H9 (cell line): ENCODE measurements around the gene GRAP2. TPM values are rescaled to one million over a fixed set of nuclear protein-coding genes. Genes with fewer than 3 reads are reported as not detected.

Source experiments
- DNase-seq: peaks from one replicate; pipeline ENCODE4 v3.0.0-alpha.2; 2017
- H2AFZ ChIP-seq: one replicate; pipeline ENCODE4 v1.6.1; 2013; ENCODE audit warnings: mild to moderate bottlenecking, low read length, control low read depth, moderate library complexity
- H2AK5ac ChIP-seq: 2 replicates; pipeline ENCODE4 v1.6.1; 2013; ENCODE audit warnings: low read length, control low read depth, mixed read lengths; ENCODE audit not compliant: insufficient read length
- H2BK120ac ChIP-seq: one replicate; pipeline ENCODE4 v1.6.1; 2013; ENCODE audit warnings: low read depth, mild to moderate bottlenecking, low read length, control low read depth, inconsistent platforms; ENCODE audit not compliant: poor library complexity, severe bottlenecking
- H2BK12ac ChIP-seq: 2 replicates; pipeline ENCODE4 v1.6.1; 2013; ENCODE audit warnings: low read length, control low read depth, mixed read lengths, low read depth; ENCODE audit not compliant: insufficient read length
- H2BK15ac ChIP-seq: 2 replicates; pipeline ENCODE4 v1.6.1; 2013; ENCODE audit warnings: low read depth, low read length, control low read depth
- H2BK20ac ChIP-seq: one replicate; pipeline ENCODE4 v1.6.1; 2013; ENCODE audit warnings: low read depth, mild to moderate bottlenecking, low read length, control low read depth, inconsistent platforms; ENCODE audit not compliant: poor library complexity, severe bottlenecking
- H2BK5ac ChIP-seq: 2 replicates; pipeline ENCODE4 v1.6.1; 2013; ENCODE audit warnings: low read length, control low read depth, mixed read lengths; ENCODE audit not compliant: insufficient read length
- H3K14ac ChIP-seq: 2 replicates; pipeline ENCODE4 v1.6.1; 2013; ENCODE audit warnings: low read length, control low read depth; ENCODE audit not compliant: insufficient read depth
- H3K18ac ChIP-seq: 2 replicates; pipeline ENCODE4 v1.6.1; 2013; ENCODE audit warnings: low read depth, mild to moderate bottlenecking, mixed read lengths, low read length, control low read depth; ENCODE audit not compliant: insufficient read length
- H3K23ac ChIP-seq: 2 replicates; pipeline ENCODE4 v1.6.1; 2013; ENCODE audit warnings: low read length, control low read depth, mixed read lengths, low read depth; ENCODE audit not compliant: insufficient read length
- H3K23me2 ChIP-seq: 2 replicates; pipeline ENCODE4 v1.6.1; 2013; ENCODE audit warnings: low read depth, mild to moderate bottlenecking, mixed read lengths, low read length, control low read depth; ENCODE audit not compliant: insufficient read length, poor library complexity, severe bottlenecking
- H3K27ac ChIP-seq: 2 replicates; pipeline ENCODE4 v1.5.1; 2013; ENCODE audit warnings: low read length, control low read depth, mixed read lengths, low read depth; ENCODE audit not compliant: insufficient read length
- H3K27me3 ChIP-seq: 2 replicates; pipeline ENCODE4 v1.6.1; 2013; ENCODE audit warnings: low read length, control low read depth, inconsistent platforms; ENCODE audit not compliant: insufficient read depth
- H3K4ac ChIP-seq: 2 replicates; pipeline ENCODE4 v1.6.1; 2013; ENCODE audit warnings: low read depth, mild to moderate bottlenecking, control low read depth, inconsistent platforms, low read length, moderate library complexity
- H3K4me1 ChIP-seq: 2 replicates; pipeline ENCODE4 v1.6.1; 2013; ENCODE audit warnings: low read length, control low read depth, inconsistent platforms; ENCODE audit not compliant: insufficient read depth
- H3K4me2 ChIP-seq: 2 replicates; pipeline ENCODE4 v1.6.1; 2013; ENCODE audit warnings: low read length, control low read depth, mixed read lengths; ENCODE audit not compliant: insufficient read length, insufficient read depth
- H3K56ac ChIP-seq: 2 replicates; pipeline ENCODE4 v1.6.1; 2013; ENCODE audit warnings: low read depth, mild to moderate bottlenecking, mixed read lengths, low read length, control low read depth; ENCODE audit not compliant: insufficient read length
- H3K79me1 ChIP-seq: 2 replicates; pipeline ENCODE4 v1.6.1; 2013; ENCODE audit warnings: low read depth, mild to moderate bottlenecking, moderate library complexity, low read length, control low read depth, inconsistent platforms; ENCODE audit not compliant: insufficient read depth, poor library complexity, severe bottlenecking
- H3K79me2 ChIP-seq: 2 replicates; pipeline ENCODE4 v1.6.1; 2013; ENCODE audit warnings: low read length, control low read depth, inconsistent platforms; ENCODE audit not compliant: insufficient read depth
- H3K9ac ChIP-seq: 2 replicates; pipeline ENCODE4 v1.6.1; 2013; ENCODE audit warnings: low read length, control low read depth, mixed read lengths; ENCODE audit not compliant: insufficient read length; ENCODE audit errors: extremely low read depth
- H3K9me3 ChIP-seq: one replicate; pipeline ENCODE4 v1.6.1; 2013; ENCODE audit warnings: low read depth, low read length, inconsistent platforms; ENCODE audit not compliant: control insufficient read depth
- H3T11ph ChIP-seq: one replicate; pipeline ENCODE4 v1.6.1; 2013; ENCODE audit warnings: mild to moderate bottlenecking, low read length, control low read depth, inconsistent platforms
- H4K20me1 ChIP-seq: one replicate; pipeline ENCODE4 v1.6.1; 2013; ENCODE audit not compliant: control insufficient read depth, insufficient read length, insufficient read depth
- H4K5ac ChIP-seq: 2 replicates; pipeline ENCODE4 v1.6.1; 2013; ENCODE audit warnings: low read depth, mild to moderate bottlenecking, mixed read lengths, low read length, control low read depth; ENCODE audit not compliant: insufficient read length
- H4K8ac ChIP-seq: replicated peaks from 2 replicates; pipeline ENCODE4 v1.6.1; 2013; ENCODE audit warnings: low read length, control low read depth, mixed read lengths, low read depth; ENCODE audit not compliant: insufficient read length
- H4K91ac ChIP-seq: 2 replicates; pipeline ENCODE4 v1.6.1; 2013; ENCODE audit warnings: low read depth, mild to moderate bottlenecking, moderate library complexity, mixed read lengths, low read length, control low read depth; ENCODE audit not compliant: insufficient read length
- H3K27ac Mint-ChIP-seq, 3 experiments: 2 replicates in 2 of 3; 3 replicates in 1 of 3; pipeline ENCODE4 v1.8.0; 2020 to 2021; ENCODE audit warnings: mixed read lengths in 3 of 3, mild to moderate bottlenecking in 1 of 3, moderate library complexity in 1 of 3
- H3K27me3 Mint-ChIP-seq: 2 replicates; pipeline ENCODE4 v1.8.0; 2021; ENCODE audit warnings: low read depth, mild to moderate bottlenecking, moderate library complexity, mixed read lengths
- H3K36me3 Mint-ChIP-seq, 3 experiments: 2 replicates in 2 of 3; 3 replicates in 1 of 3; pipeline ENCODE4 v1.8.0; 2020 to 2021; ENCODE audit warnings: low read depth in 3 of 3, mixed read lengths in 3 of 3; ENCODE audit not compliant: insufficient read depth in 1 of 3
- H3K4me1 Mint-ChIP-seq, 2 experiments: 2 replicates each; pipeline ENCODE4 v1.8.0; 2020; ENCODE audit warnings: mixed read lengths in 2 of 2
- H3K4me3 Mint-ChIP-seq, 2 experiments: 2 replicates in 1 of 2; 3 replicates in 1 of 2; pipeline ENCODE4 v1.8.0; 2020 to 2021; ENCODE audit warnings: mild to moderate bottlenecking in 2 of 2, mixed read lengths in 2 of 2, moderate library complexity in 1 of 2
- H3K9me3 Mint-ChIP-seq, 2 experiments: 2 replicates in 1 of 2; 3 replicates in 1 of 2; pipeline ENCODE4 v1.8.0; 2020; ENCODE audit warnings: mild to moderate bottlenecking in 2 of 2, mixed read lengths in 2 of 2, moderate library complexity in 1 of 2
- WGBS: extraction: QIAGEN DNeasy Blood & Tissue Kit; methylation state at CpG from one replicate; pipeline ENCODE4 v1.1.7; 2013; ENCODE audit warnings: missing lambda C conversion rate, low lambda C conversion rate, mixed read lengths; ENCODE audit not compliant: insufficient read length; ENCODE audit errors: extremely low coverage; 5-methylcytosine and 5-hydroxymethylcytosine counted together
- total RNA-seq: library from RNA; stranded (reverse); gene quantifications from 2 replicates; pipeline ENCODE4 v1.2.1, GENCODE V29; 2021
- TF ChIP-seq, protein P1 (sequence below): fragments of 200-600 bp; sonication (generic); conservative IDR thresholded peaks from 3 replicates; pipeline ENCODE4 v1.8.0; 2021; ENCODE audit warnings: antibody characterized with exemption, mild to moderate bottlenecking

GRAP2 gene
- total RNA-seq, 1 experiment from 2014 or later = not detected

DNA sequence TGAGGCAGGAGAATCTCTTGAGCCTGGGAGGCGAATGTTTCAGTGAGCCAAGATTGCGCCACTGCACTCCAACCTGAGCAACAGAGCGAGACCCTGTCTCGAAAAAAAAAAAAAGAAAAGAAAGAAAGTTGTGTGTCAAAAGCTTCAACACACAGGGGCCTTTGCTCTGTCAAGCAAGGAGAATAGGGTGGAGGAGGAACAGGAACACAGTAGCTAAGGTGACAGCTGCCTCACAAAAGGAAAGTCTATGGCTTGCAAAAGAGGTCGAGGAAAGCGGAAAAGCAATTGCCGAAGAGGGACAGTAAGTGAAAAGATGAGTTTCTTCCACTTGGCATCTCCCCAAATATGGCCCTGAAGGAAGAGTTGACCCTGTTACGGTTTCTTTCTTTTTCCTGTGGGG lies 32.9 kb downstream of the GRAP2 start:
- Histone ChIP-seq H2BK120ac (no peak overlapping the region), H4K5ac (no peak overlapping the region), H3K4me1 (no peaks in the 10 kb centered on the region; the same call in 1 of the 2 replicates), H2AK5ac (no peak overlapping the region), H4K8ac (no peak overlapping the region), H3K18ac (no peak overlapping the region), H2AFZ (no peak overlapping the region), H3K4ac (no peak overlapping the region), H2BK15ac (no peak overlapping the region), H3K79me1 (no peaks in the 10 kb centered on the region), H3K9ac (no peak overlapping the region), H3T11ph (no peak overlapping the region), H2BK5ac (no peak overlapping the region), H4K20me1 (no peaks in the 10 kb centered on the region), H3K23ac (no peak overlapping the region), H3K27ac (no peak overlapping the region), H3K23me2 (no peaks in the 10 kb centered on the region), H3K9me3 (no peaks in the 10 kb centered on the region), H3K4me2 (no peak overlapping the region), H2BK12ac (no peak overlapping the region), H4K91ac (no peak overlapping the region), H2BK20ac (no peak overlapping the region), H3K79me2 (no peaks in the 10 kb centered on the region), H3K27me3 (no peaks in the 10 kb centered on the region), H3K56ac (no peak overlapping the region), H3K14ac (no peak overlapping the region)
- Mint-ChIP-seq H3K27me3 (no peaks in the 10 kb centered on the region), H3K9me3 (no peaks in the 10 kb centered on the region), H3K4me1 (peaks cover 33 to 41% of the 10 kb centered on the region in 2 experiments), H3K27ac (no peak overlapping the region; a peak in 2 of 7 replicates), H3K36me3 (no peaks in the 10 kb centered on the region), H3K4me3 (no peak overlapping the region)
- no CpG with 5 or more reads among the region's 8 CpGs for WGBS
- TF ChIP-seq, protein P1, sequence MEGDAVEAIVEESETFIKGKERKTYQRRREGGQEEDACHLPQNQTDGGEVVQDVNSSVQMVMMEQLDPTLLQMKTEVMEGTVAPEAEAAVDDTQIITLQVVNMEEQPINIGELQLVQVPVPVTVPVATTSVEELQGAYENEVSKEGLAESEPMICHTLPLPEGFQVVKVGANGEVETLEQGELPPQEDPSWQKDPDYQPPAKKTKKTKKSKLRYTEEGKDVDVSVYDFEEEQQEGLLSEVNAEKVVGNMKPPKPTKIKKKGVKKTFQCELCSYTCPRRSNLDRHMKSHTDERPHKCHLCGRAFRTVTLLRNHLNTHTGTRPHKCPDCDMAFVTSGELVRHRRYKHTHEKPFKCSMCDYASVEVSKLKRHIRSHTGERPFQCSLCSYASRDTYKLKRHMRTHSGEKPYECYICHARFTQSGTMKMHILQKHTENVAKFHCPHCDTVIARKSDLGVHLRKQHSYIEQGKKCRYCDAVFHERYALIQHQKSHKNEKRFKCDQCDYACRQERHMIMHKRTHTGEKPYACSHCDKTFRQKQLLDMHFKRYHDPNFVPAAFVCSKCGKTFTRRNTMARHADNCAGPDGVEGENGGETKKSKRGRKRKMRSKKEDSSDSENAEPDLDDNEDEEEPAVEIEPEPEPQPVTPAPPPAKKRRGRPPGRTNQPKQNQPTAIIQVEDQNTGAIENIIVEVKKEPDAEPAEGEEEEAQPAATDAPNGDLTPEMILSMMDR = no peak
- DNase-seq = no peak
